NCI-H2227 (cell line): ENCODE data around the gene UBE2F.
"Not testable (repeated sequence)": the region's sequence is repeated elsewhere in the genome, so short reads cannot be mapped to it uniquely, and the experiment has no call there.

ENCODE experiments used
- DNase-seq: peaks from one replicate; lab custom pipeline; 2025; ENCODE audit not compliant: unreplicated experiment; lab: John Stamatoyannopoulos, UW

The UBE2F gene

GRCh38 chr2:237977380-237977779 lies 10.6 kb downstream of the UBE2F start:
- no peak for DNase-seq

GRCh38 chr2:237978058-237978712 lies 11.4 kb downstream of the UBE2F start:
- no peak for DNase-seq

DNA sequence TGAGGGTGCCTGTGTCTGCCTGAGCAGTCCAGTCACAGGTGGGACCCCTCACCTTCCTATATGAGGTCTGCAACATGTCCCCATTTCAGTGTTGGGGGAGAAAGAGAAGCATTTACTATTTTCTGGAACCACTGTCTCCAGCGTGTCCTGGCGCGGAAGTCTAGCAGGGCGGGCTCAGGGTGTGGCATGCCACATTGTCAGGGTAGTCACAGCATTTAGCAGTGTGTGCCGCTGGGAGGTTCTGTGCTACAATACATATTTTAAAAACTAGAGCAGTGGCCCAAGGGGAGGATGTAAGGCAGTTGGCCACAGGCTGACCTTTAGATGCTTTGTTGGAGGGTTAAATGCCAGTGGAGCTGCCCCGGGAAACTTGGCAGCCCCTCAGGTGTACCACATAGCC lies 12.5 kb downstream of the UBE2F start:
- DNase-seq: no peak

GRCh38 chr2:237980087-237980486 lies 13.3 kb downstream of the UBE2F start:
- DNase-seq: no peak

DNA sequence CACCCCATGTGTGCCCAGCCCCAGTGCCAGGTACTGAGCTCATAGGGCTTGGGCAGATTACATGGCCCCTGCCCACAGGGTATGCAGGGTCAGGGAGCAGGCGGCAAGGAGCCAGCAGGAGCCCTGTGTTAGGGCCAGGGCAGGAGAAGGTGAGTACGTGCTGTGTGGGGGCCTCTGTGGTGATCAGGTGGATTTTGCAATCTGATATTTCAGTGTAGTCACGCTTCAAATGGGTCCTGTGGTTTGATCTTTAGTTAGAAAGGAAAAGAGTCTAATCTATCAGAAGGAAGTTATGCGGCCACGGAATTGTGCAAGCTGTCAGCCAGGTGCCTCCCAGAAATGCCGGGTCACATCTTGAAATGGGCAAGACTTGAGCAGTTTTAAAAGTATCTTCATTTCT lies 13.9 kb downstream of the UBE2F start:
- no peak for DNase-seq

GRCh38 chr2:237981621-237982020 lies 14.8 kb downstream of the UBE2F start:
- not testable (repeated sequence) for DNase-seq

GRCh38 chr2:237982039-237982725 lies 15.4 kb downstream of the UBE2F start:
- DNase-seq: no peak

GRCh38 chr2:237983922-237984321 lies 17.1 kb downstream of the UBE2F start:
- no peak for DNase-seq

DNA sequence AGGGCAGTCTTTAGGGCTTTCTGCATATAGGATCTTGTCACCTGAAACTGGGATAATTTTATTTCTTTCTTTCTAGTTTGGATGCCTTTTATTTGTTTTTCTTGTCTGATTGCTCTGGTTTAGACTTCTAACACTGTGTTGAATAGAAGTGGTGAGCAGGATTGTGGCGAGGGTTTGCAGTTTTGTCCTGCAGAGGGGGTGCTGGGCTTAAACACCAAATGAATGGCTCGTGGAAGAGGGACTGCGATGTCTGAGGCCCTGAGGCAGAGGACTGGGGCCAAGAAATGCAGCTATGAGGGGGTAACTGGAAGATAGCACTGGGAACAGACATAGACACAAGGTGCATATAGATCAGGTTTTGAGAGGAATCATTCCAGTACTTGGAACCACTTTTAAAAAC lies 20.5 kb downstream of the UBE2F start:
- DNase-seq: no peak

DNA sequence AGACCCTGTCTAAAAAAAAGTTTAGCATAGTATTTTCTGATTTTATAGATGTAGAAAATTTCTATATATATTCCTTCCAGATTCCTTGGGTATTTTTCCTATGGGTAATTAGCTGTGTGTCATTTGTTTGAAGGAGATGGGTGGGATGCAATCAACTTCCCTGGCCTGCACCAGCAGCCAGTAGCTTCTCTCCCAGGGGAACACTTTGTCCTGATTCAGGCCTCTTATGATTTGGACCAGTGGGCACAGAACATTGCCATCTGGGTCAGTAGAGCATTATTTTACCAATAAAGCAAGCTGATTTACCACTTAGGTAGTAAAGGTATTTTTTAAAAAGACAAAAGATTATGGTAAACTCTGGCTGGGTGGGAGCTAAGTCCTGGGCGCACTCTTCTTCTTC lies 26.9 kb downstream of the UBE2F start:
- no peak for DNase-seq

DNA sequence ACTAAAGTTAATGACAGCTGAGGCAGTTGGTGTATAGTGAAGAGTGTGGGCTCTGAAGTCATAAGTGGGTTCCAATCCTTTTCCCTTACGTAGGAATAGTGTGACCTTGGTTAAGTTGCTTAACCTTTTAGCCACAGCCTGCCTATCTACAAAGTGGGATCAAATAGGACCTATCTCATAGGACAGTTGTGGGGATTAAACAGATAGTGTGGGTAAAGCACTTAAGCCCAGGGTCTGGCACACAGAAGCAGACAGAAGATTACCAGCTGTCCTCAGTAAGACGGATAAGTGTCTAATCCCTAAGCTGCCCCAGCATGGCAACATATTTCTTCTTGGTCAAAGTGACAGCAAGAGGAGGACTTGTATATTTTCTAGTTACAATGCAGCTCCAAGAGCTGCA lies 28.2 kb downstream of the UBE2F start:
- no peak for DNase-seq

GRCh38 chr2:237996021-237996593 lies 29.3 kb downstream of the UBE2F start:
- DNase-seq: no peak

DNA sequence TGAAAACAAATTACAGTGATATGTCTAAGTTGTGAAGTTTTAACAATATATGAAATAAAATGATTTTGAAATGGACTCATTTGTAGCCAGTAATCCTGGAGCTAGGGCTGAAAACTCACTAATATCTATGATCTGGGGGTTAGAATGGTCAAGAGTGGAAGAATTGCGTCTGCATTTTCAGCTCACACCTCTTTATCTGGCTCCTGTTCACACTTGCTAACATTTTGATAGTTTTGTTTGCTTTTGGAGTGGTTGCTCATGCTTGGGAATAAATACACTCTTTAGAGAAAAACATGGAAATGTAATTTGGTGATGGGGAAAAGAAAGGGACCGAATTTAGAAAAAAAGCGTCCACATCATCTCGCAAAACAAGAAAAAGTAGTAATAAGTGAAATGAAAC lies 30.7 kb downstream of the UBE2F start:
- DNase-seq: no peak

DNA sequence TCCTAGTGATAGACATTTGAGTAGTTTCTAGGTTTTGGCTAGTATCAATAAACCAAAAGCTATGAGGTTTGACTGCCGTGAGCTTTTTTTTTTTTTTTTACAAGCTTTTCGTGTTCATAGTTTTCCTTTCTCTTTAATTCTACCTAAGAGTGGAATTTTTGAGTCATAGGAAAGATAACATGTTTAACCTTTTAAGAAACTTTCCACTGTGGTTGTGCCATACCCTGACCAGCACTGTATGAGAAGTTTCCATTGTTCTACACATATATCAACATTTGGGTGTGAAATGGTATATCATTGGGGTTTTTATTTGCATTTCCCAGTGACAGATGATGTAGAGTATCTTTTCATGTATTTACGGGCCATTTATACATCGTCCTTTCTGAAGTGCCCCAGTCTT lies 31.7 kb downstream of the UBE2F start:
- no peak for DNase-seq

- no peak for DNase-seq
Observed at GRCh38 chr2:238003234-238004031, 36.6 kb downstream of the UBE2F start.

GRCh38 chr2:238004077-238004830 lies 37.4 kb downstream of the UBE2F start:
- DNase-seq: no peak

- no peak for DNase-seq
Observed at GRCh38 chr2:238005528-238005927, 38.7 kb downstream of the UBE2F start.

- no peak for DNase-seq
Observed at GRCh38 chr2:238006510-238006909, 39.7 kb downstream of the UBE2F start.

DNA sequence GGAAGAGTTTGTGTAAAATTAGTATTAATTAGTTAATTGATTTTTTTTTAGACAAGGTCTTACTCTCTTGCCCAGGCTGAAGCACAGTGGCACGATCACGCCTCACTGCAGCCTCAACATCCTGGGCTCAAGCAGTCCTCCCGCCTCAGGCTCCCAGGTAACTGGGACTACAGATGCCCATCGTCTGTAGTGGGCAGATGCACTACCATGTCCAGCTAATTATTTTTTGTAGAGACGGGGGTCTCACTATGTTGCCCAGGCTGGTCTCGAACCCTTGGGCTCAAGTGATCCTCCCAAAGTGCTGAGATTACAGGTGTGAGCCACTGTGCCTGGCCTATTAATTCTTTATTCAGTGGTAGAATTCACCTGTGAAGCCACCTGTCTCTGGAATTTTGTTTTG lies 41.1 kb downstream of the UBE2F start:
- no peak for DNase-seq

DNA sequence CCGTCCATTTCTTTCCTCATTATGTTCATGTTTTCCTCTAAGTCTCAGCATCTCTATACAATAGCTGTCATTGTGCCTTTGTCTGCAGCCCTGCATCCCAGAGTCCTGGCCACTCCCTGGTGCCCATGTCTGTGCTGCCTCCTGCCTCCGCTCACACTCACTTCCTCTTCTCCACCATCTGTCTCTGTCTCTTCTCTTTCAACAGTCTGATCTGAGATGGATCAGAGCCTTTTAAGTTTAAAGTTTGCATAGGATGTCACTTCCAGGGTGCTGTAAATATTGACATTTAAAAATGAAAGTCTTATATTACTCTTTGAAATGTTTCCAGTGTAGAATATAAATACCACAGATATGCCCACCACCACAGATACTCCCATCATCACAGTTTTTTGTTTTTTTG lies 42.7 kb downstream of the UBE2F start:
- DNase-seq: no peak

GRCh38 chr2:238010572-238010971 lies 43.8 kb downstream of the UBE2F start:
- DNase-seq: no peak
